Stomach (tissue), 9 donors: ENCODE measurements around the gene PPIP5K2. TPM values are rescaled to one million over a fixed set of nuclear protein-coding genes. Genes with fewer than 3 reads are reported as not detected.

Experiments
- DNase-seq, 2 donors: peaks; one replicate each; pipeline versions ENCODE4 v3.0.0 to v3.0.0-alpha.2; 2013 to 2019
- H3K27ac ChIP-seq, 5 donors: fragments of 200-600 bp in 4 of 5; sonication (generic) in 4 of 5; one replicate each; pipeline ENCODE4 v1.5.1; 2013 to 2019; ENCODE audit warnings: mild to moderate bottlenecking in 1 of 5, moderate library complexity in 1 of 5
- H3K27me3 ChIP-seq, 3 donors: fragments of 200-600 bp; sonication (generic); one replicate each; pipeline ENCODE4 v1.5.1; 2017 to 2019; ENCODE audit warnings: mixed run types in 1 of 3
- H3K36me3 ChIP-seq, 4 donors: fragments of 200-600 bp; sonication (generic); 1 replicate in 3 of 4; 2 replicates in 1 of 4; pipeline ENCODE4 v1.5.1; 2016 to 2019
- H3K4me1 ChIP-seq, 4 donors: fragments of 200-600 bp; sonication (generic); one replicate each; pipeline ENCODE4 v1.5.1; 2016 to 2019
- H3K4me3 ChIP-seq, 4 donors: fragments of 200-600 bp; sonication (generic) in 3 of 4; one replicate each; pipeline ENCODE4 v1.5.1; 2016 to 2019; ENCODE audit warnings: mild to moderate bottlenecking in 1 of 4
- H3K9me3 ChIP-seq, 4 donors: fragments of 200-600 bp; sonication (generic); one replicate each; pipeline ENCODE4 v1.5.1; 2016 to 2019
- EP300 ChIP-seq: sonication (generic); formaldehyde crosslinking; IDR thresholded peaks from one replicate; pipeline ENCODE4 v1.6.1; 2017; ENCODE audit warnings: antibody characterized with exemption
- POLR2A ChIP-seq, 4 donors: fragments of 450-650 bp; IDR thresholded peaks; one replicate each; pipeline ENCODE4 v1.6.1; 2016; ENCODE audit warnings: antibody characterized with exemption in 4 of 4, control low read depth in 2 of 4, mild to moderate bottlenecking in 1 of 4, moderate library complexity in 1 of 4
- POLR2AphosphoS5 ChIP-seq, 3 donors: sonication (generic); formaldehyde crosslinking; IDR thresholded peaks; one replicate each; pipeline ENCODE4 v1.6.1; 2016; ENCODE audit warnings: antibody characterized with exemption in 3 of 3
- WGBS, 5 donors: extraction: QIAGEN DNeasy Blood & Tissue Kit in 3 of 5; methylation state at CpG; one replicate each; pipeline versions ENCODE4 v1.1.5 to v1.1.7; 2013 to 2018; 5-methylcytosine and 5-hydroxymethylcytosine counted together
- intact Hi-C: fragments of 100-400 bp; cut with DNase I; formaldehyde crosslinking; loops from one replicate; pipeline ENCODE4 v1.15.1; 2023; ENCODE audit warnings: low total_unique reads
- polyA plus RNA-seq, 3 donors: library from polyadenylated mRNA; stranded (reverse); fragments of 200-250 nt; gene quantifications; one replicate each; pipeline ENCODE4 v1.2.3, GENCODE V29; 2013
- total RNA-seq, 5 donors: library from RNA; depleted of rRNA; stranded (reverse); fragments of >200 nt; gene quantifications; one replicate each; pipeline versions ENCODE4 v1.1.0 to v1.2.3, GENCODE V29; 2014 to 2016
- TF ChIP-seq, protein P1 (sequence below), 7 experiments: fragments of 450-650 bp in 4 of 7; fragments of 200-600 bp in 3 of 7; sonication (generic) in 3 of 7; IDR thresholded peaks; one replicate each; pipeline ENCODE4 v1.5.1; 2016 to 2019; ENCODE audit warnings: antibody characterized with exemption in 7 of 7, control low read depth in 2 of 7, mild to moderate bottlenecking in 1 of 7
- donor health status: healthy with polysubstance abuse.
- donor health status: Bipolar disorder and iron deficiency.
- donor health status: healthy.

PPIP5K2 gene
- total and polyA plus RNA-seq, 8 donors = 12.1 to 101 (median 28.2) TPM

DNA sequence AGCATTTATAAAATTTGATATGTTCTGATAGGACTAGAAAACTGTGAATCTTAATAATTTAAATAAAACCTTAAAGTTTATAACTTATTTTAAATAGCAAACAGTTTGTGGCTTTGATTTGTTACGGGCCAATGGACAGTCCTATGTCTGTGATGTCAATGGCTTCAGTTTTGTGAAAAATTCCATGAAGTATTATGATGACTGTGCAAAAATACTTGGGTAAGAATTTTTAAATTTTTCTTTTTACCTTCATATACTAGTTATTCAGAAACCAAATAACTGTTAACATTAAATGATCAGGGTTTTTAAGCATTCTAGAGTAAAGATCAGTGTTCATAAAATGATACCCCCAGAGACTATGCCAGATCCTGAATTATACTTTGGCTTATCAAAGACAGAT, 31.1 kb downstream of the PPIP5K2 start:
- DNase-seq = no peak
- TF ChIP-seq, protein P1, sequence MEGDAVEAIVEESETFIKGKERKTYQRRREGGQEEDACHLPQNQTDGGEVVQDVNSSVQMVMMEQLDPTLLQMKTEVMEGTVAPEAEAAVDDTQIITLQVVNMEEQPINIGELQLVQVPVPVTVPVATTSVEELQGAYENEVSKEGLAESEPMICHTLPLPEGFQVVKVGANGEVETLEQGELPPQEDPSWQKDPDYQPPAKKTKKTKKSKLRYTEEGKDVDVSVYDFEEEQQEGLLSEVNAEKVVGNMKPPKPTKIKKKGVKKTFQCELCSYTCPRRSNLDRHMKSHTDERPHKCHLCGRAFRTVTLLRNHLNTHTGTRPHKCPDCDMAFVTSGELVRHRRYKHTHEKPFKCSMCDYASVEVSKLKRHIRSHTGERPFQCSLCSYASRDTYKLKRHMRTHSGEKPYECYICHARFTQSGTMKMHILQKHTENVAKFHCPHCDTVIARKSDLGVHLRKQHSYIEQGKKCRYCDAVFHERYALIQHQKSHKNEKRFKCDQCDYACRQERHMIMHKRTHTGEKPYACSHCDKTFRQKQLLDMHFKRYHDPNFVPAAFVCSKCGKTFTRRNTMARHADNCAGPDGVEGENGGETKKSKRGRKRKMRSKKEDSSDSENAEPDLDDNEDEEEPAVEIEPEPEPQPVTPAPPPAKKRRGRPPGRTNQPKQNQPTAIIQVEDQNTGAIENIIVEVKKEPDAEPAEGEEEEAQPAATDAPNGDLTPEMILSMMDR (IDR thresholded peaks at IDR 0.05) = no peak
- TF ChIP-seq EP300 = no peak
- TF ChIP-seq POLR2AphosphoS5 (IDR thresholded peaks at IDR 0.05) = no peak
- TF ChIP-seq POLR2A (IDR thresholded peaks at IDR 0.05) = no peak
- no peak overlapping the region for H3K4me3 ChIP-seq
- H3K36me3 ChIP-seq = peaks cover 0 to 78% (median 66%) of the 10 kb centered on the region in 4 donors
- H3K27ac ChIP-seq = no peak overlapping the region
- H3K27me3 ChIP-seq = no peaks in the 10 kb centered on the region
- H3K9me3 ChIP-seq = no peaks in the 10 kb centered on the region
- intact Hi-C loops = no loop called here
- 91 to 98% (median 97%) methylated on average over 1 of the region's 1 CpG for WGBS, 5 donors
- H3K4me1 ChIP-seq = no peaks in the 10 kb centered on the region

DNA sequence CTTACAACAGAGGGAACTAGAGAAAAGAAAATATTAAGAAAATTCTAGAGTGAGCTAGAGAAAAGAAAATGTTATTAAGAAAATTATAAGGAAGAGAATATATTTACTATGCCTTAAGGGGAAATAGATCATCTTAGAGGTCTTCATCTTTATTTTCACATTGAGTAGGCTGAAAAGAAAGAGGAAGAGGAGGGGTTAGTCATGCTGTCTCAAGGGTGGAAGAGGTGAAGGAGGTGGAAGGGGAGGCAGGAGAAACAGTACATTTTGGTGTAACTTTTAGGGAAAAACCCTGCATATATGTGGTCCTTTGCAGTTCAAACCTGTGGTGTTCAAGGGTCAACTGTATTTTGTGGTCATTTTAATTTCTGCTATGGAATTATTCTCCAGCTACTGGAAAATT, 46.6 kb downstream of the PPIP5K2 start:
- intact Hi-C loops = no loop called here
- Histone ChIP-seq H3K27me3 (no peaks in the 10 kb centered on the region), H3K36me3 (peaks cover 14 to 55% (median 47%) of the 10 kb centered on the region in 4 donors), H3K27ac (no peak overlapping the region), H3K4me3 (no peak overlapping the region), H3K9me3 (no peaks in the 10 kb centered on the region), H3K4me1 (no peaks in the 10 kb centered on the region)
- DNase-seq = no peak
- no peak for TF ChIP-seq EP300
- TF ChIP-seq POLR2A (IDR thresholded peaks at IDR 0.05) = no peak
- no peak for TF ChIP-seq POLR2AphosphoS5 (IDR thresholded peaks at IDR 0.05)
- TF ChIP-seq, protein P1 (IDR thresholded peaks at IDR 0.05) = no peak

DNA sequence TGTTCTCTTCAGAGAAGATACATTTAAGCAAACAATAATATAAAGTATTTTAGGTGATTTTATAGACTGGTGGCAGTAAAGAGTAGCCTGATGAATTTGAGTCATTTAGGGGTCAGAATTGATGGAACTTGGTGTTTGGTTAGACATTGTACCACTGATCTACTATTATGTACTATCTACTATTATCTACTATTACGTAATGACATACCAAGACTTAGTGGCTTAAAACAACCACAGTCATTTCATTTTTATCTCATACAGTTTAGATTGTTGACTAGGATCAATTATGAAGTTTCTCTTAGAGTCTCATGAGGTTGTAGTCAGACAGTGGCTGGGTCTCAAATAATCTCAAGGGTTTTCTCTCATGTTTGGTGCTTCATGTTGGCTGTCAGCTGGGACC, 54.0 kb downstream of the PPIP5K2 start:
- Histone ChIP-seq H3K9me3 (no peaks in the 10 kb centered on the region), H3K27me3 (no peaks in the 10 kb centered on the region), H3K36me3 (peaks cover 0 to 60% (median 46%) of the 10 kb centered on the region in 4 donors), H3K27ac (no peak overlapping the region), H3K4me1 (no peaks in the 10 kb centered on the region), H3K4me3 (no peak overlapping the region)
- DNase-seq = no peak
- intact Hi-C loops = no loop called here
- TF ChIP-seq, protein P1 (IDR thresholded peaks at IDR 0.05) = no peak
- TF ChIP-seq POLR2A (IDR thresholded peaks at IDR 0.05) (no peak), POLR2AphosphoS5 (IDR thresholded peaks at IDR 0.05) (no peak), EP300 (no peak)
- 94 to 100% (median 95%) methylated on average over 1 of the region's 1 CpG for WGBS, 5 donors

DNA sequence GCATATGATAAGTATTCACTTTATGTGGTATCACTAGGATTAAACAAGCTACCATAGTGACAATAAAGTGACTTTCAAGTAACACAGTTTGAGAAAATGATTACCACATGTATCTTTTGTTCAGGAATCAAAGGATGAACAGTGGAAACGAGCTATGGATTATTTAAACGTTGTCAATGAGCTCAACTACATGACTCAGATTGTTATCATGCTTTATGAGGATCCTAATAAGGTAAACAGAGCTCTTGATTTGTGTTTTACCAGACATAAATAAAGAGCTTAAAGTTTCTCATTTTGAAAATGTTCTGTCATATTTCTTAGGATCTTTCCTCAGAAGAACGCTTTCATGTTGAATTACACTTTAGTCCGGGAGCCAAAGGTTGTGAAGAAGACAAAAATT, 57.4 kb downstream of the PPIP5K2 start:
- Histone ChIP-seq H3K36me3 (peaks cover 0 to 94% (median 78%) of the 10 kb centered on the region in 4 donors), H3K4me1 (no peaks in the 10 kb centered on the region), H3K4me3 (no peak overlapping the region), H3K9me3 (no peaks in the 10 kb centered on the region), H3K27me3 (no peaks in the 10 kb centered on the region), H3K27ac (no peak overlapping the region)
- intact Hi-C loops = no loop called here
- DNase-seq = no peak
- TF ChIP-seq POLR2AphosphoS5 (IDR thresholded peaks at IDR 0.05) (no peak), POLR2A (IDR thresholded peaks at IDR 0.05) (no peak), EP300 (no peak)
- TF ChIP-seq, protein P1 (IDR thresholded peaks at IDR 0.05) = no peak
- WGBS, 5 donors = 65 to 76% (median 71%) methylated on average over 4 of the region's 4 CpGs
